Liver (tissue), 3 donors: Measurements from ENCODE around the gene DAPK1.

Source experiments
- CTCF ChIP-seq: fragments of 150-350 bp; IDR thresholded peaks from 2 replicates; pipeline ENCODE4 v1.5.1; 2017; ENCODE audit warnings: improper control_type of control experiment, low read depth, low read length; ENCODE audit not compliant: missing input control
- FOXA1 ChIP-seq: IDR thresholded peaks from 2 replicates; pipeline ENCODE4 v1.6.1; 2016; ENCODE audit warnings: antibody characterized with exemption
- GABPA ChIP-seq, 2 donors: IDR thresholded peaks in 1 of 2; conservative IDR thresholded peaks in 1 of 2; 2 replicates each; pipeline ENCODE4 v1.6.1; 2016; ENCODE audit warnings: antibody characterized with exemption in 2 of 2, mild to moderate bottlenecking in 1 of 2, moderate library complexity in 1 of 2
- JUND ChIP-seq, 2 donors: IDR thresholded peaks; 2 replicates each; pipeline ENCODE4 v1.6.1; 2016; ENCODE audit warnings: antibody characterized with exemption in 2 of 2
- MAX ChIP-seq: IDR thresholded peaks from 2 replicates; pipeline ENCODE4 v1.6.1; 2016; ENCODE audit warnings: antibody characterized with exemption
- NR2F2 ChIP-seq: IDR thresholded peaks from 2 replicates; pipeline ENCODE4 v1.6.1; 2016; ENCODE audit warnings: antibody characterized with exemption
- SP1 ChIP-seq: IDR thresholded peaks from 2 replicates; pipeline ENCODE4 v1.6.1; 2018; ENCODE audit warnings: antibody characterized with exemption, mild to moderate bottlenecking
- TAF1 ChIP-seq: conservative IDR thresholded peaks from 2 replicates; pipeline ENCODE4 v1.6.1; 2016; ENCODE audit warnings: antibody characterized with exemption, mild to moderate bottlenecking
- YY1 ChIP-seq: IDR thresholded peaks from 2 replicates; pipeline ENCODE4 v1.6.1; 2016; ENCODE audit warnings: antibody characterized with exemption, mild to moderate bottlenecking
- ZBTB33 ChIP-seq: IDR thresholded peaks from 2 replicates; pipeline ENCODE4 v1.6.1; 2016; ENCODE audit warnings: antibody characterized with exemption
- donor health status: healthy.
- donor health status: healthy.

GRCh38 chr9:87722393-87723088, 224.9 kb downstream of the DAPK1 start:
- TF ChIP-seq GABPA (IDR thresholded peaks at IDR 0.05 in 1 of 2, conservative IDR thresholded peaks at IDR 0.05 in 1 of 2) (no peak), CTCF (no peak), MAX (no peak), JUND (IDR thresholded peaks at IDR 0.05) (no peak), ZBTB33 (no peak), FOXA1 (no peak), YY1 (no peak), NR2F2 (no peak), TAF1 (no peak), SP1 (no peak)
